Islet of Langerhans (tissue), 1 donor: ENCODE measurements around the gene FNDC7.
A peak's percentile ranks its signal among the peaks of the same experiment; 100 is the strongest.
"Not testable (repeated sequence)": the region's sequence is repeated elsewhere in the genome, so short reads cannot be mapped to it uniquely, and the experiment has no call there.

Experiments
- FAIRE-seq: peaks from one replicate; lab custom pipeline; 2011; peaks lifted over from hg19 to GRCh38; lab: Jason Lieb, UNC

FNDC7 gene

GRCh38 chr1:108745980-108746381 is 33.3 kb downstream of the FNDC7 start:
- no peak for FAIRE-seq

GRCh38 chr1:108746382-108747170 is 33.9 kb downstream of the FNDC7 start, which contains the start of gene STXBP3:
Gene STXBP3, plus strand, starts transcription at chr1:108746674. Its CDS starts 64 bp downstream, at chr1:108746738.
- FAIRE-seq, result no peak

- no peak for FAIRE-seq
Measured at GRCh38 chr1:108747171-108747850, 34.6 kb downstream of the FNDC7 start.

- FAIRE-seq, result peak; percentile 13
Measured at GRCh38 chr1:108747898-108748297, 35.2 kb downstream of the FNDC7 start.

GRCh38 chr1:108749081-108749480 is 36.4 kb downstream of the FNDC7 start:
- no peak for FAIRE-seq

- FAIRE-seq, result no peak
Measured at GRCh38 chr1:108750476-108751181, 37.9 kb downstream of the FNDC7 start.

GRCh38 chr1:108753363-108753762 is 40.7 kb downstream of the FNDC7 start:
- peak; percentile 69 for FAIRE-seq

- no peak for FAIRE-seq
Measured at GRCh38 chr1:108758796-108759195, 46.1 kb downstream of the FNDC7 start.

- no peak for FAIRE-seq
Measured at GRCh38 chr1:108767115-108767514, 54.4 kb downstream of the FNDC7 start.

GRCh38 chr1:108767708-108768107 is 55.0 kb downstream of the FNDC7 start:
- no peak for FAIRE-seq

- FAIRE-seq, result peak; percentile 77
Measured at GRCh38 chr1:108777839-108778238, 65.1 kb downstream of the FNDC7 start.

- FAIRE-seq, result no peak
Measured at GRCh38 chr1:108779455-108779854, 66.7 kb downstream of the FNDC7 start.

GRCh38 chr1:108780937-108781574 is 68.3 kb downstream of the FNDC7 start:
- no peak for FAIRE-seq

GRCh38 chr1:108781575-108781944 is 68.9 kb downstream of the FNDC7 start:
- not testable (repeated sequence) for FAIRE-seq

GRCh38 chr1:108785264-108785663 is 72.6 kb downstream of the FNDC7 start:
- FAIRE-seq, result no peak

GRCh38 chr1:108785880-108786279 is 73.2 kb downstream of the FNDC7 start:
- FAIRE-seq, result no peak

GRCh38 chr1:108791790-108792189 is 79.1 kb downstream of the FNDC7 start:
- no peak for FAIRE-seq
